ENCODE measurements around the gene KATNA1.

- TF ChIP-seq CTCF (IDR thresholded peaks at IDR 0.05; ENCODE audit: insufficient read depth, low read length), result no peak
- TF ChIP-seq POLR2AphosphoS5 (IDR thresholded peaks at IDR 0.05; ENCODE audit: low read depth), result no peak
- TF ChIP-seq REST (IDR thresholded peaks at IDR 0.05; ENCODE audit: insufficient replicate concordance, low read depth), result no peak
Measured at GRCh38 chr6:149559389-149559788, 89.1 kb downstream of the KATNA1 start.
